ENCODE measurements around the gene ARHGDIA. TPM values are rescaled to one million over a fixed set of nuclear protein-coding genes. Genes with fewer than 3 reads are reported as not detected.

ARHGDIA gene
- total RNA-seq, 1 experiment from 2014 or later = 201 TPM

GRCh38 chr17:81884520-81884919 lies 13.4 kb upstream of the ARHGDIA start:
- ATAC-seq (no peak), DNase-seq (no peak)
- Histone ChIP-seq H3K4me2 (ENCODE audit: low read length) (no peak overlapping the region), H2AFZ (ENCODE audit: low read length) (no peak overlapping the region), H3K36me3 (ENCODE audit: low read depth, low read length) (peaks cover 66% of the 10 kb centered on the region), H3F3A (ENCODE audit: low read length, unreplicated experiment) (peaks cover 12% of the 10 kb centered on the region), H3K9me3 (ENCODE audit: low read length) (no peaks in the 10 kb centered on the region), H3K9ac (ENCODE audit: low read length) (no peak overlapping the region), H3K9me2 (replicated peaks; ENCODE audit: low read length) (no peaks in the 10 kb centered on the region), H4K20me1 (ENCODE audit: low read length) (peaks cover 24% of the 10 kb centered on the region), H3K27me3 (ENCODE audit: low read length) (no peaks in the 10 kb centered on the region), H3K4me3 (ENCODE audit: low read length) (no peak overlapping the region), H3K27ac (ENCODE audit: low read length) (no peak overlapping the region), H3K4me1 (ENCODE audit: insufficient read depth, low read length) (peaks cover 36% of the 10 kb centered on the region), H3K79me2 (ENCODE audit: low read length) (peaks cover 58% of the 10 kb centered on the region)
- ChIA-PET POLR2A (ENCODE audit: unreplicated experiment) (no interaction called here), CTCF (no interaction called here)
- TF ChIP-seq EZH2phosphoT487 (IDR thresholded peaks at IDR 0.05; ENCODE audit: borderline replicate concordance, low read length) (no peak), EZH2 (IDR thresholded peaks at IDR 0.05; ENCODE audit: low read length, unreplicated experiment) (no peak), CTCF (conservative IDR thresholded peaks at IDR 0.05; ENCODE audit: low read depth, low read length) (no peak)
- intact Hi-C loops (cut with micrococcal nuclease) = no loop called here
- no TSS peak for BruUV-seq (replicated peaks)

- Histone ChIP-seq H3F3A (ENCODE audit: low read length, unreplicated experiment) (peaks cover 6% of the 10 kb centered on the region), H2AFZ (ENCODE audit: low read length) (no peak overlapping the region), H4K20me1 (ENCODE audit: low read length) (peaks cover 4% of the 10 kb centered on the region; the same call in 1 of the 2 replicates), H3K9me2 (replicated peaks; ENCODE audit: low read length) (no peaks in the 10 kb centered on the region), H3K79me2 (ENCODE audit: low read length) (peaks cover 12% of the 10 kb centered on the region), H3K27ac (ENCODE audit: low read length) (no peak overlapping the region), H3K9ac (ENCODE audit: low read length) (no peak overlapping the region), H3K27me3 (ENCODE audit: low read length) (no peaks in the 10 kb centered on the region), H3K4me1 (ENCODE audit: insufficient read depth, low read length) (peaks cover 16% of the 10 kb centered on the region), H3K9me3 (ENCODE audit: low read length) (no peaks in the 10 kb centered on the region), H3K36me3 (ENCODE audit: low read depth, low read length) (peaks cover 32% of the 10 kb centered on the region), H3K4me2 (ENCODE audit: low read length) (no peak overlapping the region), H3K4me3 (ENCODE audit: low read length) (no peak overlapping the region)
- BruUV-seq (replicated peaks) = no TSS peak
- peak; percentile 49 for ATAC-seq
- CTCF ChIA-PET = interaction anchor here (0.6 kb wide), 1 partner anchor 34 kb away, joined by 3 read pairs; no protein-coding TSS in a partner anchor
- POLR2A ChIA-PET (ENCODE audit: unreplicated experiment) = interaction anchor here (0.5 kb wide), 1 partner anchor 154 kb away, joined by 12 read pairs; no protein-coding TSS in a partner anchor
- no peak for DNase-seq
- intact Hi-C loops (cut with micrococcal nuclease) = no loop called here
- TF ChIP-seq CTCF (conservative IDR thresholded peaks at IDR 0.05; ENCODE audit: low read depth, low read length) (no peak), EZH2 (IDR thresholded peaks at IDR 0.05; ENCODE audit: low read length, unreplicated experiment) (no peak), EZH2phosphoT487 (IDR thresholded peaks at IDR 0.05; ENCODE audit: borderline replicate concordance, low read length) (no peak)
These were observed 8.0 kb upstream of the ARHGDIA start for GRCh38 chr17:81879121-81879520.

- POLR2A ChIA-PET (ENCODE audit: unreplicated experiment) = no interaction called here
- H3K79me2 ChIP-seq (ENCODE audit: low read length) = peaks cover 9% of the 10 kb centered on the region; the same call in 1 of the 2 replicates
- no peaks in the 10 kb centered on the region for H3K9me3 ChIP-seq (ENCODE audit: low read length)
- no peak overlapping the region for H3K4me3 ChIP-seq (ENCODE audit: low read length)
- H3F3A ChIP-seq (ENCODE audit: low read length, unreplicated experiment) = peaks cover 6% of the 10 kb centered on the region
- H3K4me1 ChIP-seq (ENCODE audit: insufficient read depth, low read length) = peaks cover 20% of the 10 kb centered on the region
- 0 out of 2 replicates have a peak, but pooled peaks cover 3% of the 10 kb centered on the region for H4K20me1 ChIP-seq (ENCODE audit: low read length)
- no peak overlapping the region for H2AFZ ChIP-seq (ENCODE audit: low read length)
- DNase-seq = peak; percentile 41
- H3K9me2 ChIP-seq (replicated peaks; ENCODE audit: low read length) = no peaks in the 10 kb centered on the region
- CTCF ChIA-PET = no interaction called here
- BruUV-seq (replicated peaks) = no TSS peak
- H3K4me2 ChIP-seq (ENCODE audit: low read length) = no peak overlapping the region
- H3K9ac ChIP-seq (ENCODE audit: low read length) = no peak overlapping the region
- peak; percentile 41 for ATAC-seq
- intact Hi-C loops (cut with micrococcal nuclease) = no loop called here
- H3K27me3 ChIP-seq (ENCODE audit: low read length) = no peaks in the 10 kb centered on the region
- TF ChIP-seq EZH2 (IDR thresholded peaks at IDR 0.05; ENCODE audit: low read length, unreplicated experiment) (no peak), EZH2phosphoT487 (IDR thresholded peaks at IDR 0.05; ENCODE audit: borderline replicate concordance, low read length) (no peak)
- no peak overlapping the region for H3K27ac ChIP-seq (ENCODE audit: low read length)
- peaks cover 27% of the 10 kb centered on the region for H3K36me3 ChIP-seq (ENCODE audit: low read depth, low read length)
These were observed 7.2 kb upstream of the ARHGDIA start for GRCh38 chr17:81878294-81878693.

Data from PC-3 (cell line).